HG02763 (cell line): ENCODE measurements around the gene TMEM14C.
A peak's percentile ranks its signal among the peaks of the same experiment; 100 is the strongest.

Experiments used
- ATAC-seq: cut with Tn5 transposase; IDR thresholded peaks from one replicate; pipeline ENCODE4 v1.9.1; 2021; ENCODE audit warnings: mild to moderate bottlenecking, moderate library complexity; ENCODE audit not compliant: unreplicated experiment

The TMEM14C gene

GRCh38 chr6:10722820-10723566 lies at the start of gene TMEM14C:
TMEM14C (plus strand) TSS chr6:10723070; CDS start chr6:10724614, 1,544 bp downstream.
- ATAC-seq = peak; percentile 99

DNA sequence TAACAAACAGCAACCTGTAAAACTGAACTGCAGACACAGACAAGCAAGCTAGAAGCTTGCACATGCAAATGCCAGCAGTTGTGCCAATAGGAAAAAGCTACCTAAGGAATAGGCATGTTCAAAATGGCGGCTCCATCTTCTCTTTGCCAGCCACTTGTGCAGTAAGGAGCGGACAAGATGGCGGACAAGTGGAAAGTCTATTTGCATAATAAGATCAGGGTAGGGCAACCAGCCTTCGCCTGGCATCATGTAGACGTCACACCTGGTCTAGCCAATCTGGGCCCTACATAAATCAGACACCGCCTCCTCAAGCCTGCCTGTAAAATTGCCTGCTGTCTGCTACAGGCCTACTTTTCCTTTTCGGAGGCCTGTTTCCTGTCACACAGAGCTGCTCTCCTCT lies 46.5 kb upstream of the TMEM14C start:
- no peak for ATAC-seq

DNA sequence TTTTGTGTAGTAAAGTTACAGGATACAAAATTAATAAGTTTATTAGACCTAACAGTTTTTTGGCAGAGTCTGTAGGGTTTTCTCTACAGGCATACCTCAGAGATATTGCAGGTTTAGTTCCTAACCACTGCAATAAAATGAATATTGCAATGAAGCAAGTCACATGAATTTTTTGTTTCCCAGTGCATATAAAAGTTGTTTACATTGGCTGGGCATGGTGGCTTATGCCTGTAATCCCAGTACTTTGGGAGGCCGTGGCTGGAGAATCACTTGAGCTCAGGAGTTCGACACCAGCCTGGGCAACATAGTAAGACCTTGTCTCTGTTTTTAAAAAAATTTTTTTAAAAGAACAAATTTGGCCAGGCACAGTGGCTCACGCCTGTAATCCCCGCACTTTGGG lies 44.4 kb upstream of the TMEM14C start:
- ATAC-seq = no peak

GRCh38 chr6:10681795-10682194 lies 41.1 kb upstream of the TMEM14C start:
- ATAC-seq = no peak

- no peak for ATAC-seq
Measured at GRCh38 chr6:10682355-10682988, 40.4 kb upstream of the TMEM14C start.

DNA sequence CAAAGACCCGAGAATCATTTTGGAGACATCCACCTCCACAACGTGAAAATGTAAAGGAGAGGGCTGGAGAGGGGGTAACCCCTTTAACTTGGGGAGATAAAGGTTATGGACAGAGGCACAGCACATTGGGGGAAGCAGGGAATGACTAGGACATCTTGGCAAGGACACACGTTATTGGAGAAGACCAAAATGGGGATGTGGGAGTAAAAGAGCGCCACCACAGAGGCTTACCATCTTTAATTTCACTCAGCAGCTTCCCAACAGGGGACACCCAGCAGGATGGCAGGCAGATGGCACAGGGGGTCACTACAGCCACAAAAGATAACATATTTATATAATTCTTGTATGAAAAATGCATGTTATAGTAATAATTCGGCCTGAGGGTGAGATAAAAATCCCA lies 38.3 kb upstream of the TMEM14C start:
- no peak for ATAC-seq

GRCh38 chr6:10685092-10685915 lies 37.6 kb upstream of the TMEM14C start:
- no peak for ATAC-seq

DNA sequence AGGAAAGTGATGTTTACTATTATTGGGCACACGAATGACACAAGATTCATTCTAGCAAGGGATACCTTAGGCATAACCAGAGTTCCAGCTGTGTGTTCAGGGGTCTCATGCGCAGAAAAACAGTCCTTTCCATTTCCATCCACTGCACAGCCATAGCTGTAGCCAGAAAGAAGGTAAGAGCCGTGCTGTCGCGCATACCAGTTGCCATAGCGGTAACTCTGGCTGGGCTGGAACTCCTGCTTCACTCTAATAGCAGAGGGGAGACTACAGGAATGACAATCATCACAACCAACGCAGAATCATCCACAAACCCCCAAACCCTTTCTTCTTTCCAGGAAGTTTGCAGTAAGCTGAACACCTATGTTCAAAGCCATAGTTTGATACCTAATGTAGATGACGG lies 36.0 kb upstream of the TMEM14C start:
- ATAC-seq = no peak

DNA sequence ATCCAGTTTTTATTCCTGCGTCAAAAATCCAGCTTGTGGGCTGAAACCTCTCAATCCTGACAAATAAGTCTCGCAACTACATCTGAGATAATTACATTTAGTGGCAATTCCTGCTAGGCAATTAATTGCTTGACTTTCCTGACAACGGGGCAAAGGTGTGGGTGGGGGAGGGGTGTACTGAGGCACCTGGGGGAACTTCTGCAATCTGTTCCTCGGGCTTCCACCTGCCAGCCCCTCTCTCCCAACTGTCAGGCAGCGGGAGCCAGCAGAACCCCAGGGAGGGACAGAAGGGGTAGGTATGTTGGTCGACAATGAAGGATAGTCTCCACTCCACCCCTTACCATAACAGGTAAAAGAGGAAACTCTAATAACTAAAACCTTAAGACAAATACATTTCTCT lies 35.3 kb upstream of the TMEM14C start:
- ATAC-seq = no peak

DNA sequence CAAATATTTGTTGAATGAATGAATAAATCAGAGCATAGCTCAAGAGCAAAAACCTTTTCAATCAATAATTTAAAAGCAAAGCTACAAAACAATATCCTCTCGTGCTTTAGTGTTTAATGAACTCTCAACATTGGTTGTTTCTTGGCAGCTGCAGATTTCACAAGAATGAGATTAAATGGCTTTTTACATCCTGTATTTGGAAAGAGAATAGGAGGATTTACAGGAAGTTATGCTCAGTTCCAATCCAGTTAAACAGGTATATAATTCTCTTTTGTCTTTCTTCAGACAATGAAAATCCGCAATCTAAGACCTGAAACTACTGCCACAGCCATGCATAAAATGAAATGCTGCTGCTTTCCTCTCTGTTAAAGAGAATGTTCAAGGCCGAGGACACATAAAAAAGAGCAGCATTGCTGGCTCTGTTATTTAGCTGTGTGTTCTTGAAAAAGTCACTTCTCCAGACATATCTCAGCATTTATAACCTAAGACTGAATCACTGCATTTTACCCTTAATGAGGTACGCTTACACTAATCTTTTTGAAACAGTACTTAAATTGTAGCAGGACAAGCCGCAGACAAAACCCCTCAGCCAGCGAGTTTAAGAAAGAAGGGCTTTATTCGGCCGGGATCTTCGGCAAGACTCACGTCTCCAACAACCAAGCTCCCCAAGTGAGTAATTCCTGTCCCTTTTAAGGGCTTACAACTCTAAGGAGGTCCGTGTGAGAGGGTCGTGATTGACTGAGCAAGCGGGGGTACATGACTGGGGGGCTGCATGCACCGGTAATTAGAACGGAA lies 32.0 kb upstream of the TMEM14C start:
- ATAC-seq = no peak

DNA sequence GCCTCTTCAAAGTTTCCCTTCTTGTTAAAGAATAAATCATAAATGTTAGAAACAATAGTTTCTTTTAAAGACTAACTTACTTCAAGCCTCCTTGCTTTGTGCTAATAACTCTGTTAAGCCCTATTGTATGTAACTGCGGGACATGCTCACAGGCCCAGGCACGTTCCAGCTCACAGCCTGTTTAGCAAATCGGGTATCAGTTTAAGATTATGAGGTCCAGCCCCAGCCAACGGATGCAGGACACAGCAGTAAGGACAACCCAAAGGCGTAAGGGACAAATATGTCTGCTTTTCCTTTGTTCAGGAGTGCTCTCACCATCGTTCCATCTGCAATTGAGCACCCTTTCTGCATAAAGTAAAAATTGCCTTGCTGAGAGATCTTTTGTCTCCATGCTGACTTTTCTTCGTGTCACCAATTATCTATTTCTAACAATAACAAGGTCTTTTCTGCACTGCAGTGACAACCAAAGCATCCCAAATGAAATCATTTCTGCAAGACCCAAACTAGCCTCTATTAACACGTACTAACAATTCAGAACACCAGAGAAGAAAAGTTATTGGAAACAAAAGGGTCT lies 29.8 kb upstream of the TMEM14C start:
- ATAC-seq = no peak

- ATAC-seq = peak; percentile 98
Measured at GRCh38 chr6:10694302-10695085, 28.4 kb upstream of the TMEM14C start, which contains the start of the genes C6orf52 and PAK1IP1. C6orf52 (minus strand) TSS chr6:10694616; CDS start chr6:10687550, 7,066 bp downstream. PAK1IP1 (plus strand) TSS chr6:10694972; CDS start chr6:10694986, 14 bp downstream.

DNA sequence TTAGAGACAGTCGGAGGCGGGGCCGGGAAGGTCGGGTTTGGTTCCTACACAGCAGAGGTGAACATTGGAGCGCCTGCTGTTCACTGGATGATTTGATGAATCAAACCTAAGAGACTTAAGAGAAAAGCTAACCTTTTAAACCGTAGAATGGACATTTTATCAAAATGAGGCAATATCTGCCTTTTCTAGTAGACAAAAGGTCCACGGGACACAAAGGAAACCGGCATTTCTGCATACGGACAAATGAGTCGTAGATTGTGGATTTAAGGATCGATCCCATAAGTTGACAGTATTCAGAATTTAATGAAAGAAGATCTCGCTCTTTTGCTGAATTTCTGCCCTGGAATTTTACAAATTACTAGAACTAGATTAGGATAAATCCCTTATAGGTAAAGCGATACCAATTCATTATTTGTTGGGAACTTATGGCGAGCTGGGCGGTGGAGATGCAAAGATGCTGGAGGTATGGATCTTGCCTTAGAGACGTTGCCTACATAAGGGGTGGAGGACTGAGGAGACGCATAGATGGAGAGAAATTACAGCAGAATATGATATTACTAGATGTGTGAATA lies 27.7 kb upstream of the TMEM14C start:
- no peak for ATAC-seq

DNA sequence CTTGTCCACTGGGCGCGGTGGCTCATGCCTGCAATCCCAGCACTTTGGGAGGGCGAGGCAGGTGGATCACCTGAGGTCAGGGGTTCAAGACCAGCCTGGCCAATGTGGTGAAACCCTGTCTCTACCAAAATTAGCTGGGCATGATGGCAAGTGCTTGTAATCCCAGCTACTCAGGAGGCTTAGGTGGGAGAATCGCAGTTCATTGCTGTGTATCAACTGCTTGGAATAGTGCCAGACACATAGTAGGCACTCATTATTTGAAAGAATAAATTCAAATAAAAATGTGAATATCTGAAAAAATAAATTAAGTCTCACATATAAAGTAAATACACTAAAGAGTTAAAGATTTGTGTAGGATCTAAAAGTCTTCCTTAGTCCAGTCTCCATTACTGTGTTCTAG lies 26.2 kb upstream of the TMEM14C start:
- no peak for ATAC-seq

- no peak for ATAC-seq
Measured at GRCh38 chr6:10713962-10714361, 8.9 kb upstream of the TMEM14C start.

GRCh38 chr6:10719296-10719963 lies 3.4 kb upstream of the TMEM14C start:
- no peak for ATAC-seq

GRCh38 chr6:10719964-10720264 lies 3.0 kb upstream of the TMEM14C start:
- no peak for ATAC-seq

DNA sequence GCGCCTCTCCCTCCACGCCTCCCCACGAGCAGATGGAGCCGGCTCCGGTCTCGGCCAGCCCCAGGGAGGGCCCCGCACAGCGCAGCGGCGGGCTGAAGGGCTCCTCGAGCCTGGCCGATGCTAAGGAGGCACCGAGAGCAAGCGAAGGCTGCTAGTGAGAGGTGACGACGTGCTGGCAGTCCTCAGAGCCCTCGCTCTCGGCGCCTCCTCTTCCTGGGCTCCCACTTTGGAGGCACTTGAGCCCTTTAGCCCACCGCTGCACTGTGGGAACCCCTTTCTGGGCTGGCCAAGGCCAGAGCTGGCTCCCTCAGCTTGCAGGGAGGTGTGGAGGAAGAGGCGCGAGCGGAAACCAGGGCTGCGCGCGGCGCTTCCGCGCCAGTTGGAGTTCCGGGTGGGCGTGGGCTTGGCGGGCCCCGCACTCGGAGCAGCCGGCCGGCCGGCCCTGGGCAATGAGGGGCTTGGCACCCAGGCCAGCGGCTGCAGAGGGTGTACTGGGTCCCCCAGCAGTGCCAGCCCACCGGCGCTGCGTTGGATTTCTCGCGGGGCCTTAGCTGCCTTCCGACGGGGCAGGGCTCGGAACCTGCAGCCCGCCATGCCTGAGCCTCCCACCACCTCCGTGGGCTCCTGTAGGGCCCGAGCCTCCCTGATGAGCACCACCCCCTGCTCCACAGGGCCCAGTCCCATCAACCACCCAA lies 2.5 kb upstream of the TMEM14C start:
- no peak for ATAC-seq
